DOHH2 (cell line): ENCODE measurements around the gene TNFRSF13B.
A peak's percentile ranks its signal among the peaks of the same experiment; 100 is the strongest.
"Not testable (repeated sequence)": the region's sequence is repeated elsewhere in the genome, so short reads cannot be mapped to it uniquely, and the experiment has no call there.

Experiments used
- H3F3A ChIP-seq: fragments of 200-600 bp; sonication (generic), shearing (Covaris generic); 2 replicates; pipeline ENCODE4 v1.6.0; 2016; ENCODE audit warnings: antibody characterized with exemption, mild to moderate bottlenecking; ENCODE audit not compliant: control insufficient read depth, insufficient read depth
- H3K27ac ChIP-seq: fragments of 200-600 bp; sonication (generic); 2 replicates; pipeline ENCODE4 v1.5.1; 2014; ENCODE audit warnings: low read depth, mild to moderate bottlenecking, low read length, moderate library complexity
- H3K27me3 ChIP-seq: fragments of 200-600 bp; sonication (generic); 2 replicates; pipeline ENCODE4 v1.6.1; 2014; ENCODE audit warnings: mild to moderate bottlenecking, low read length, mixed read lengths; ENCODE audit not compliant: control insufficient read depth
- H3K36me3 ChIP-seq: fragments of 200-600 bp; sonication (generic); 2 replicates; pipeline ENCODE4 v1.6.1; 2014; ENCODE audit warnings: mild to moderate bottlenecking, low read length, moderate library complexity, mixed read lengths; ENCODE audit not compliant: control insufficient read depth
- H3K4me1 ChIP-seq: fragments of 200-600 bp; sonication (generic); 2 replicates; pipeline ENCODE4 v1.6.1; 2014; ENCODE audit warnings: mild to moderate bottlenecking, low read length, mixed read lengths; ENCODE audit not compliant: control insufficient read depth
- H3K4me2 ChIP-seq: fragments of 200-600 bp; sonication (generic); 2 replicates; pipeline ENCODE4 v1.6.0; 2014; ENCODE audit warnings: mild to moderate bottlenecking, low read length, moderate library complexity
- H3K4me3 ChIP-seq: fragments of 200-600 bp; sonication (generic); 2 replicates; pipeline ENCODE4 v1.5.1; 2014; ENCODE audit warnings: mild to moderate bottlenecking, low read length, mixed read lengths
- H3K79me2 ChIP-seq: fragments of 200-600 bp; sonication (generic); 2 replicates; pipeline ENCODE4 v1.6.1; 2014; ENCODE audit warnings: mild to moderate bottlenecking, low read length, mixed read lengths; ENCODE audit not compliant: control insufficient read depth
- H3K9me2 ChIP-seq: fragments of 200-600 bp; sonication (generic); replicated peaks from 2 replicates; pipeline ENCODE4 v1.6.1; 2014; ENCODE audit warnings: mild to moderate bottlenecking, low read length, mixed read lengths; ENCODE audit not compliant: control insufficient read depth
- H3K9me3 ChIP-seq: fragments of 200-600 bp; sonication (generic); 2 replicates; pipeline ENCODE4 v1.6.1; 2014; ENCODE audit warnings: antibody characterized with exemption, low read length, mixed read lengths; ENCODE audit not compliant: control insufficient read depth, insufficient read depth
- H4K20me1 ChIP-seq: fragments of 200-600 bp; sonication (generic); 2 replicates; pipeline ENCODE4 v1.6.0; 2014; ENCODE audit warnings: low read depth, mild to moderate bottlenecking, antibody characterized with exemption, low read length, moderate library complexity; ENCODE audit not compliant: control insufficient read depth, insufficient read depth
- EZH2phosphoT487 ChIP-seq: fragments of 200-600 bp; sonication (generic); IDR thresholded peaks from 2 replicates; pipeline ENCODE4 v1.6.1; 2017; ENCODE audit warnings: borderline replicate concordance, mild to moderate bottlenecking, antibody characterized with exemption, low read length, moderate library complexity, mixed read lengths
- TF ChIP-seq, protein P1 (sequence below): fragments of 200-600 bp; sonication (generic); IDR thresholded peaks from one replicate; pipeline ENCODE4 v1.5.1; 2014; ENCODE audit warnings: antibody characterized with exemption, mild to moderate bottlenecking, low read depth, low read length; ENCODE audit not compliant: poor library complexity, severe bottlenecking

Gene TNFRSF13B

DNA sequence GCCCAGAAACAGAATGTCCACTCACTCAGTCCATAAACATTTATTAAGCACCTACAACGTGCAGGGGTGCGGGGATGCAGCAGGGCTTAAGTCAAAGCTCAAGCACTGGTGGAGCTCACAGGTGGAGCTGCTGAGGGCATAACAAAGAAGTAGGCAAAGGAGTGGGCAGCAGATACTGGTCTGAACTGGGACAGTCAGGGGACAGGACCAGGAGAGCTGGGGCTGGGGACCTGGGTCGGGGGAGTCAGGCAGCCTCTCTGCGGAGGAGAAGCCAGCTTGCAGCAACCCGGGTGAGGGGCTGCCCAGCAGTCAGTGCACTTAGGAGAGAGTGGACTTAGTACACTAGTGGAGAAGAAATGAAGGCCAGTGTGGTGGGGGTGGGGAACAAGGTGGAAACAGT is 10.0 kb upstream of the TNFRSF13B start:
- TF ChIP-seq, protein P1, sequence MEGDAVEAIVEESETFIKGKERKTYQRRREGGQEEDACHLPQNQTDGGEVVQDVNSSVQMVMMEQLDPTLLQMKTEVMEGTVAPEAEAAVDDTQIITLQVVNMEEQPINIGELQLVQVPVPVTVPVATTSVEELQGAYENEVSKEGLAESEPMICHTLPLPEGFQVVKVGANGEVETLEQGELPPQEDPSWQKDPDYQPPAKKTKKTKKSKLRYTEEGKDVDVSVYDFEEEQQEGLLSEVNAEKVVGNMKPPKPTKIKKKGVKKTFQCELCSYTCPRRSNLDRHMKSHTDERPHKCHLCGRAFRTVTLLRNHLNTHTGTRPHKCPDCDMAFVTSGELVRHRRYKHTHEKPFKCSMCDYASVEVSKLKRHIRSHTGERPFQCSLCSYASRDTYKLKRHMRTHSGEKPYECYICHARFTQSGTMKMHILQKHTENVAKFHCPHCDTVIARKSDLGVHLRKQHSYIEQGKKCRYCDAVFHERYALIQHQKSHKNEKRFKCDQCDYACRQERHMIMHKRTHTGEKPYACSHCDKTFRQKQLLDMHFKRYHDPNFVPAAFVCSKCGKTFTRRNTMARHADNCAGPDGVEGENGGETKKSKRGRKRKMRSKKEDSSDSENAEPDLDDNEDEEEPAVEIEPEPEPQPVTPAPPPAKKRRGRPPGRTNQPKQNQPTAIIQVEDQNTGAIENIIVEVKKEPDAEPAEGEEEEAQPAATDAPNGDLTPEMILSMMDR: no peak
- no peak for TF ChIP-seq EZH2phosphoT487
- Histone ChIP-seq H3K27me3 (peaks cover 10% of the 10 kb centered on the region; the same call in 1 of the 2 replicates), H3K27ac (no peak overlapping the region), H4K20me1 (no peaks in the 10 kb centered on the region), H3K9me3 (no peaks in the 10 kb centered on the region), H3K4me1 (peaks cover 58% of the 10 kb centered on the region), H3K79me2 (no peaks in the 10 kb centered on the region), H3K4me3 (no peak overlapping the region), H3K36me3 (no peaks in the 10 kb centered on the region), H3K9me2 (no peaks in the 10 kb centered on the region), H3K4me2 (no peak overlapping the region), H3F3A (0 out of 2 replicates have a peak, but pooled peaks cover 4% of the 10 kb centered on the region)

DNA sequence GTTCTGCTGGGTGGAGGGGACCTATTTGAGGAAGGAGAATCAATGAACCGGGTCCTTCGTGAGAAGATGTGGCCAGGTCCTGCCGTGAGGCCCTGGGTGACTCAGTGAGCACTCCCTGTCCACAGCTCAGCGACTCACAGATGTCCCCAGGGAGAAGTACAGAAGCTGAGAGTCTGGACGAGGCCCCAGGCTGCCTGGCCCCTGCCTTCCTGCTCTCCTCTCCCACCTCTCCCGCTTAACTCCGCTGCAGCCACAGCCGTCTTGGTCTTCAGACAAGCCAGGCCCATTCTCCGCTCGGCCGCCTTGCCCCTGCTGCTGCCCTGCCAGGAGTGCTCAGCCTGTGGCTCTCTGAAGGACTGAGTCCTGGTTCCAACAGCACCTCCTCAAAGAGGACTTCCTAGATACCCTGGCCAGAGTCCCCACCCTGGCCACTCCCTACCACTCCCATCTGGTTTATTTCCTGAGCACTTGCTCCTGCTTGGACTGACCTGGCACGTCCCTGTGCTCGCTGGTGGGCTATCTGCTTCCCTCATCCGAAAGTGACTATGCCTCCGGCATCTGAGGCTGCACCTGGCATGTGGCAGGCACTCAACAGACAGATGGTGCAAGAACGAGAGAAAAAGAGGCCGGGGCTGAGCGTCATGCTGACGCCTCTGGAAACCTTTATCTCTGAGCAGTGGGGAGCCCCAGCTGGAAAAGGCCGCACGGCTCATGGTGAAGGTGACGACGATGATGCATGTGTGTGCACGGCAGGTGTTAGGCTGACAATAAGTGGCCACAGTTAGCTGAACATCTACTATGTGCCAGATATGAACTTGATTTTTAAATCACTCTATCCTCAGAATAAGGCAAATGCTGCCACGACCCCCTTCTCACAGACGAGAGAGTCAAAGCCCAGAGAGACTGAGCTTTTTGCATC is 9.2 kb upstream of the TNFRSF13B start:
- Histone ChIP-seq H3K4me2 (peak overlapping the region; percentile 50), H3K9me2 (no peaks in the 10 kb centered on the region), H3K9me3 (no peaks in the 10 kb centered on the region), H3F3A (peaks cover 6% of the 10 kb centered on the region), H3K79me2 (no peaks in the 10 kb centered on the region), H4K20me1 (no peaks in the 10 kb centered on the region), H3K4me3 (peak overlapping the region; percentile 24; the same call in 1 of the 2 replicates), H3K27ac (no peak overlapping the region), H3K4me1 (peaks cover 58% of the 10 kb centered on the region), H3K27me3 (peaks cover 10% of the 10 kb centered on the region; the same call in 1 of the 2 replicates), H3K36me3 (no peaks in the 10 kb centered on the region)
- no peak for TF ChIP-seq EZH2phosphoT487
- TF ChIP-seq, protein P1: no peak

DNA sequence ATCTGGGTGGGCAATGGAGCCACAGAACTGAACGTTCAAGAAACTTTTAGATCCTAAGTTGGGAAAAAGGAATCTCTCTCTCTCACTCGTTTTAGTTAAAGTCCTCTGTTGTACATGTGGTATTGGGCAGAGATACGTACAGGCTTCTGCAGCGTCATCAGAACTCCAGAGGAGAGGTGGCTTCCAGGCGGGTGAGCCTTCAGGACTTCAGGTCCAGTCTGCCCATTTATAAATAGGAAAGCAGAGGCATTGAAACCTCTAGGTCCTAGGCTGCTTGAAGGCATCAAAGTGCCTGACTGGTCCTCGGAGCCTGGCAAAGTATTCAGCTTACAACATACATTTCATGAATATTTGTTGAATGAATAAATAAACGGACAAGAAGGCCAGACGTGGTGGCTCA is 8.1 kb upstream of the TNFRSF13B start:
- H4K20me1 ChIP-seq: no peaks in the 10 kb centered on the region
- H3K27ac ChIP-seq: no peak overlapping the region
- H3K36me3 ChIP-seq: no peaks in the 10 kb centered on the region
- no peak overlapping the region for H3K4me2 ChIP-seq
- peaks cover 16% of the 10 kb centered on the region for H3F3A ChIP-seq
- H3K27me3 ChIP-seq: peaks cover 10% of the 10 kb centered on the region; the same call in 1 of the 2 replicates
- peaks cover 69% of the 10 kb centered on the region for H3K4me1 ChIP-seq
- no peak overlapping the region for H3K4me3 ChIP-seq
- no peaks in the 10 kb centered on the region for H3K9me2 ChIP-seq
- no peak for TF ChIP-seq EZH2phosphoT487
- TF ChIP-seq, protein P1: no peak
- H3K9me3 ChIP-seq: no peaks in the 10 kb centered on the region
- no peaks in the 10 kb centered on the region for H3K79me2 ChIP-seq

DNA sequence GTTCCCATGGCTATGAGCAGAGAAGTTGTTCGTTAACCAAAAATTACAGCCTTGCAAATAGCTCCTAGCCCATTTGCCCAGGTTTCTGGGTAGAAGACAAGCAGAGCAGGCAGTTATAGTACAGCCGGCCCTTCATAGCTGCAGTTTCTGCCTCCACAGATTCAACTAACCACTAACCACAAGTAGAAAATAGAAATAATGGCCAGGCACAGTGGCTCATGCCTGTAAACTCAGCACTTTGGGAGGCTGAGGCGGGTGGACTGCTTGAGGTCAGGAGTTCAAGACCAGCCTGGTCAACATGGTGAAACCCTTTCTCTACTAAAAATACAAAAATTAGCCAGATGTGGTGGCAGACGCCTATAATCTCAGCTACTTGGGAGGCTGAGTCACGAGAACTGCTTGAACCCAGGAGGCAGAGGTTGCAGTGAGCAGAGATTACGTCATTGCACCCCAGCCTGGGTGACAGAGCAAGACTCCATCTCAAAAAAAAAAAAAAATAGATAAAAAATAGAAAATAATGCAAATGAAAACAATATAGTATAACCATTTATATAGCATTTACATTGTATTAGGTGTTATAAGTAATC is 7.4 kb upstream of the TNFRSF13B start:
- not testable (repeated sequence) for H3K36me3 ChIP-seq, H3K27me3 ChIP-seq, H3K27ac ChIP-seq, H4K20me1 ChIP-seq, H3K79me2 ChIP-seq, H3K4me3 ChIP-seq, H3K9me2 ChIP-seq, H3K9me3 ChIP-seq, H3K4me2 ChIP-seq
- Histone ChIP-seq H3K4me1 (peaks cover 76% of the 10 kb centered on the region), H3F3A (peaks cover 20% of the 10 kb centered on the region)
